Measurements from ENCODE around the gene IGF2BP2.

DNA sequence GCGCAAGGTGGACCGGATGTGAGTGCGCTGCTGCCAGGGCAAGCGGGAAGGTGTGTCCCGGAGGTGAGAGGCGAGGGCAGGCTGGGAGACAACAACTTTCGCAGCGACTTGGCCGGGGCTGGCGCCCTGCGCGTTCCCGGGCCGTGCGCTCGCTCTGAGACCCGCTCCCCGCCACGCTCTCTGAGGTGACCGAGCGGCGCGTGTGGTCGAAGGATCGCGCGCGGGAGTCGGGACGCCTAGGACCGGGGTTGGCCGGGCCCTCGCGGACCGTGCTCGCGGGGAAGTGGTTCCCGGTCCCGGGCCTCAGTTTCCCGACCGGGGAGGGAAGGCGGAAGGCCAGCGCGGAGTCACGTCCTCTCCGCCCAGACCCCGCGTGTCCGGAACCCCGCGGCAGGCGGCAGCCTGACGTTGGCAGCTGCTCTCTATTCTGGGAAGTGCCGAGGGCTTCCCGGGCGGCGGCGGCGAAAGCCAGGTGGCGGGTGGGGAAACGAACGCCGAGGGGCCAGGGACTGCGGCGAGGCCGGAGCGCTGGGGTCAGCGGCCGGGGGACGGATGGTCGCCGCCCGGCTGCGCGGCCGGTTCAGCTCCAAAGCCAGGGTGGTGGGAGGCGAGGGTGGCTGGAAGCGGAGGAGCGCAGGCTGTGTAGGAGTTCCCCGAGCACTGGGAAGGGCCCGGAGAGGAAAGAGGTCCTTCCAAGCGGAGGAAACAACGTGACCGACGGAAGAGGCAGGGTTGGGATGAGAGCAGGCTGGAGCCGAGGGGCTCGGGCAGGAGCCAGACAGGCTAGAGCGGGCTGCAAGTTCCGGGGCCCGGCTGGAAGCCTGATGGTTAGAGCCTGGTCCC lies 1.0 kb upstream of the IGF2BP2 start:
- TF ChIP-seq, protein P1, sequence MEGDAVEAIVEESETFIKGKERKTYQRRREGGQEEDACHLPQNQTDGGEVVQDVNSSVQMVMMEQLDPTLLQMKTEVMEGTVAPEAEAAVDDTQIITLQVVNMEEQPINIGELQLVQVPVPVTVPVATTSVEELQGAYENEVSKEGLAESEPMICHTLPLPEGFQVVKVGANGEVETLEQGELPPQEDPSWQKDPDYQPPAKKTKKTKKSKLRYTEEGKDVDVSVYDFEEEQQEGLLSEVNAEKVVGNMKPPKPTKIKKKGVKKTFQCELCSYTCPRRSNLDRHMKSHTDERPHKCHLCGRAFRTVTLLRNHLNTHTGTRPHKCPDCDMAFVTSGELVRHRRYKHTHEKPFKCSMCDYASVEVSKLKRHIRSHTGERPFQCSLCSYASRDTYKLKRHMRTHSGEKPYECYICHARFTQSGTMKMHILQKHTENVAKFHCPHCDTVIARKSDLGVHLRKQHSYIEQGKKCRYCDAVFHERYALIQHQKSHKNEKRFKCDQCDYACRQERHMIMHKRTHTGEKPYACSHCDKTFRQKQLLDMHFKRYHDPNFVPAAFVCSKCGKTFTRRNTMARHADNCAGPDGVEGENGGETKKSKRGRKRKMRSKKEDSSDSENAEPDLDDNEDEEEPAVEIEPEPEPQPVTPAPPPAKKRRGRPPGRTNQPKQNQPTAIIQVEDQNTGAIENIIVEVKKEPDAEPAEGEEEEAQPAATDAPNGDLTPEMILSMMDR (IDR thresholded peaks at IDR 0.05) = no peak
- no peak for TF ChIP-seq POLR2A (IDR thresholded peaks at IDR 0.05)
